GM12878 (cell line): ENCODE measurements around the gene C21orf91. TPM values are rescaled to one million over a fixed set of nuclear protein-coding genes. Genes with fewer than 3 reads are reported as not detected.

Experiments used
- ATAC-seq: fragments of 200-7000 bp; cut with Tn5 transposase; 3 replicates; pipeline ENCODE4 v1.9.1; 2020; ENCODE audit warnings: mild to moderate bottlenecking, moderate library complexity
- BruUV-seq: library from RNA; stranded (reverse); fragments of 400-500 nt; replicated peaks from 2 replicates; lab custom pipeline; 2021; lab: Mats Ljungman, UMichigan
- CTCF ChIA-PET: fragments of 300-600 bp; sonication (Branson Sonifier 250); formaldehyde crosslinking; extraction: SDS; loops from one replicate; lab custom pipeline; 2021; ENCODE audit warnings: inconsistent platforms; lab: Yijun Ruan, JAX
- POLR2A ChIA-PET: fragments of 350-600 bp; formaldehyde crosslinking; extraction: SDS; loops from one replicate; lab custom pipeline; 2021; ENCODE audit warnings: inconsistent platforms; lab: Charles Lee
- RAD21 ChIA-PET: fragments of 300-600 bp; sonication (Branson Sonifier 250); formaldehyde crosslinking; loops from one replicate; lab custom pipeline; 2023; ENCODE audit warnings: antibody characterized with exemption; ENCODE audit not compliant: unreplicated experiment; lab: Charles Lee
- SMC1A ChIA-PET: fragments of 300-600 bp; sonication (Branson Sonifier 250); formaldehyde crosslinking; loops from one replicate; lab custom pipeline; 2023; ENCODE audit not compliant: unreplicated experiment, uncharacterized antibody; lab: Charles Lee
- DNase-seq: peaks from one replicate; pipeline ENCODE4 v3.0.0-alpha.2; 2011; ENCODE audit warnings: low read depth, low spot score
- FAIRE-seq: peaks from 3 replicates; lab custom pipeline; 2011; peaks lifted over from hg19 to GRCh38; lab: Jason Lieb, UNC
- H2AFZ ChIP-seq: 2 replicates; pipeline ENCODE4 v1.6.0; 2011; ENCODE audit warnings: low read depth, low read length, control low read depth; ENCODE audit not compliant: control insufficient read depth
- H3K27ac ChIP-seq: 2 replicates; pipeline ENCODE4 v1.5.1; 2011; ENCODE audit warnings: control low read depth; ENCODE audit not compliant: control insufficient read depth, insufficient read depth
- H3K27me3 ChIP-seq, 2 experiments: replicated peaks in 1 of 2; 2 replicates each; pipeline versions ENCODE4 v1.6.0 to v1.6.1; 2011; ENCODE audit warnings: low read length in 1 of 2; ENCODE audit not compliant: control insufficient read depth in 2 of 2, insufficient read depth in 2 of 2
- H3K36me3 ChIP-seq, 2 experiments: 2 replicates each; pipeline ENCODE4 v1.5.1; 2011; ENCODE audit warnings: low read length in 1 of 2; ENCODE audit not compliant: control insufficient read depth in 2 of 2, insufficient read depth in 2 of 2
- H3K4me1 ChIP-seq: 2 replicates; pipeline ENCODE4 v1.6.1; 2011; ENCODE audit warnings: mild to moderate bottlenecking, low read length, moderate library complexity, mixed read lengths; ENCODE audit not compliant: control insufficient read depth, insufficient read depth
- H3K4me2 ChIP-seq: 2 replicates; pipeline ENCODE4 v1.6.0; 2011; ENCODE audit warnings: control low read depth; ENCODE audit not compliant: control insufficient read depth, insufficient read depth
- H3K4me3 ChIP-seq: fragments of 200-600 bp; sonication (generic); 2 replicates; pipeline ENCODE4 v1.5.1; 2016
- H3K79me2 ChIP-seq: 2 replicates; pipeline ENCODE4 v1.6.0; 2011; ENCODE audit warnings: low read length; ENCODE audit not compliant: control insufficient read depth, insufficient read depth
- H3K9ac ChIP-seq: 2 replicates; pipeline ENCODE4 v1.8.0; 2011; ENCODE audit warnings: low read length, control low read depth, mixed read lengths; ENCODE audit not compliant: control insufficient read depth, insufficient read depth
- H3K9me3 ChIP-seq: replicated peaks from 3 replicates; pipeline ENCODE4 v1.5.1; 2011; ENCODE audit warnings: mild to moderate bottlenecking, low read length; ENCODE audit not compliant: control insufficient read depth, insufficient read depth
- H4K20me1 ChIP-seq: 2 replicates; pipeline ENCODE4 v1.6.0; 2011; ENCODE audit not compliant: control insufficient read depth, insufficient read depth
- ASH2L ChIP-seq: fragments of 300-600, 200-600 bp; sonication (generic); IDR thresholded peaks from 2 replicates; pipeline ENCODE4 v1.6.1; 2017; ENCODE audit warnings: low read depth, mild to moderate bottlenecking, borderline replicate concordance
- BCL11A ChIP-seq: IDR thresholded peaks from 2 replicates; pipeline ENCODE4 v1.6.1; 2011; ENCODE audit warnings: low read depth, low read length
- HDAC6 ChIP-seq: fragments of 200-600 bp; sonication (generic); IDR thresholded peaks from one replicate; pipeline ENCODE4 v1.8.0; 2017; ENCODE audit warnings: antibody characterized with exemption; ENCODE audit not compliant: unreplicated experiment
- IKZF1 ChIP-seq: fragments of 450-650 bp; conservative IDR thresholded peaks from 2 replicates; pipeline ENCODE4 v1.6.1; 2017; ENCODE audit warnings: antibody characterized with exemption, mild to moderate bottlenecking
- NFXL1 ChIP-seq: fragments of 450-650 bp; IDR thresholded peaks from 2 replicates; pipeline ENCODE4 v1.6.1; 2017; ENCODE audit warnings: antibody characterized with exemption, mild to moderate bottlenecking, borderline replicate concordance
- RB1 ChIP-seq: fragments of 450-650 bp; formaldehyde crosslinking; IDR thresholded peaks from 2 replicates; pipeline ENCODE4 v1.6.1; 2017; ENCODE audit warnings: mild to moderate bottlenecking, borderline replicate concordance
- RELA ChIP-seq: fragments of 450-650 bp; IDR thresholded peaks from 2 replicates; pipeline ENCODE4 v1.8.0; 2014; ENCODE audit warnings: borderline replicate concordance; ENCODE audit not compliant: partially characterized antibody
- RFX5 ChIP-seq: IDR thresholded peaks from 2 replicates; pipeline ENCODE4 v1.6.1; 2011; ENCODE audit warnings: low read depth, low read length, improper control_type of control experiment
- RUNX3 ChIP-seq: IDR thresholded peaks from 2 replicates; pipeline ENCODE4 v1.6.1; 2012; ENCODE audit warnings: low read length, inconsistent platforms
- SMARCA5 ChIP-seq: fragments of 450-650 bp; IDR thresholded peaks from 2 replicates; pipeline ENCODE4 v1.6.1; 2017; ENCODE audit warnings: mild to moderate bottlenecking
- SPI1 ChIP-seq: IDR thresholded peaks from 2 replicates; pipeline ENCODE4 v1.6.1; 2011; ENCODE audit warnings: low read depth, mild to moderate bottlenecking, low read length, moderate library complexity, borderline replicate concordance; ENCODE audit not compliant: insufficient read depth
- SUZ12 ChIP-seq: fragments of 200-600 bp; sonication (generic); IDR thresholded peaks from one replicate; pipeline ENCODE4 v1.6.1; 2018; ENCODE audit warnings: antibody characterized with exemption, mild to moderate bottlenecking; ENCODE audit not compliant: unreplicated experiment
- TARDBP ChIP-seq: IDR thresholded peaks from 2 replicates; pipeline ENCODE4 v1.6.1; 2016; ENCODE audit warnings: borderline replicate concordance
- TCF12 ChIP-seq: IDR thresholded peaks from 2 replicates; pipeline ENCODE4 v1.6.1; 2011; ENCODE audit warnings: low read depth, mild to moderate bottlenecking, low read length
- ZNF24 ChIP-seq: fragments of 450-650 bp; IDR thresholded peaks from 2 replicates; pipeline ENCODE4 v1.6.1; 2017; ENCODE audit warnings: antibody characterized with exemption, mild to moderate bottlenecking
- WGBS: methylation state at CpG from one replicate; pipeline ENCODE4 v1.1.6; 2016; ENCODE audit warnings: low lambda C conversion rate; ENCODE audit not compliant: insufficient replicate concordance, insufficient coverage; ENCODE audit errors: missing lambda C conversion rate; 5-methylcytosine and 5-hydroxymethylcytosine counted together
- in situ Hi-C: fragments of 300-500 bp; cut with MboI; formaldehyde crosslinking; loops from 9 replicates; pipeline ENCODE4 v1.14.3; 2018; ENCODE audit warnings: mixed read lengths
- intact Hi-C: fragments of 100-400 bp; cut with micrococcal nuclease; formaldehyde crosslinking; loops from one replicate; pipeline ENCODE4 v1.14.2; 2022; ENCODE audit not compliant: unreplicated experiment
- polyA plus RNA-seq, 11 experiments: library from polyadenylated mRNA; depleted of rRNA in 4 of 11; unstranded in 6 of 11; stranded (reverse) in 5 of 11; fragments of >200 nt; fragmentation: Nextera tagmentation in 4 of 11; fragmentation: Illumina TruSeq in 1 of 11; extraction: Ambion mirVana in 4 of 11; extraction: Trizol in 1 of 11; gene quantifications; 1 replicate in 1 of 11; 2 replicates in 10 of 11; pipeline versions ENCODE4 v1.2.1 to v1.2.3, GENCODE V29; 2011 to 2016; ENCODE audit warnings: inconsistent platforms in 2 of 11, missing spikeins in 2 of 11, low read depth in 1 of 11
- total RNA-seq, 4 experiments: library from RNA; depleted of rRNA in 3 of 4; stranded (reverse); fragments of >200 nt in 3 of 4; fragmentation: Illumina TruSeq in 1 of 4; extraction: Trizol in 1 of 4; gene quantifications; 2 replicates each; pipeline versions ENCODE4 v1.2.1 to v1.2.3, GENCODE V29; 2013 to 2021
- TF ChIP-seq, protein P1 (sequence below): IDR thresholded peaks from 2 replicates; pipeline ENCODE4 v1.6.1; 2011; ENCODE audit warnings: borderline replicate concordance, low read depth, mild to moderate bottlenecking, moderate library complexity, mixed read lengths, low read length; ENCODE audit not compliant: insufficient read depth; ENCODE audit errors: extremely low read length
- TF ChIP-seq, protein P2 (sequence below): fragments of 450-650 bp; IDR thresholded peaks from 2 replicates; pipeline ENCODE4 v1.6.1; 2014; ENCODE audit warnings: mild to moderate bottlenecking

C21orf91 gene
- total and polyA plus RNA-seq, 10 of the 15 experiments (the other 5 are each of a cell fraction or from before 2014, with no cell fraction given): 9.3 to 40.3 (median 29.8) TPM

DNA sequence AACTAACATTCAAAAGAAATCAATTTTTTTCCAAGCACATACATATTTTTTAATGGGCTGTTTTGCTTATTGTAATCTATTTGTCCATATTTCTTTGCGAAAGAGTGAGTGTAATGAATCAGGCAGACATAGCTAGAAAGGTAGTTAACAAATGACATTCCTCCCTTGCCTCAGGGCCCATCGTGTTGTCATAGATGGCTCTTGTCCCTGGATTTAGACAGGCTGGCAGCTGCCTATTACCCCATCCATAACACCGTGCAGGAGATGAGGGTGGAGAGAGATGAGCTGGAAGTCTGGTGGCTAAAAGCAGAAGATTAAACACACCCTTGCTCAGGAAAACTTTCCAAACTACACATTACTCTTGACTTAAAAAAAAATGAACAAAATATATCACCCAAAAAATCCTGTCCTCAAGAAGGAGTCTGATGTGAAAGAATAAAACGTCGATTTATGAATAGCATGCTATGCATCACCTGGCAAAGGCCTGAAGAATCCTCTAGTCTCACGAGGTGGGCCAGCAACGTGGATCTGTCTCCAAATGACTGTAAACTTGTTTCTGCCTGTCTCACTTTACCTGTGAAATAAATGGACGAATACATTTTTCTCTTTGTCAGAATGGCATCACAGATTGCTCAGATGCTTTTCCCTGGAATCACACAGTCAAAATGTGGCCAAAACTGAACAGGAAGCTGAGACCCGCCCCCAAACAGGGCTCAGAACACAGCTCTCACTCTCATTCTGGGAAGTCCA, 55.7 kb downstream of the C21orf91 start (continued):
- TF ChIP-seq, protein P1, sequence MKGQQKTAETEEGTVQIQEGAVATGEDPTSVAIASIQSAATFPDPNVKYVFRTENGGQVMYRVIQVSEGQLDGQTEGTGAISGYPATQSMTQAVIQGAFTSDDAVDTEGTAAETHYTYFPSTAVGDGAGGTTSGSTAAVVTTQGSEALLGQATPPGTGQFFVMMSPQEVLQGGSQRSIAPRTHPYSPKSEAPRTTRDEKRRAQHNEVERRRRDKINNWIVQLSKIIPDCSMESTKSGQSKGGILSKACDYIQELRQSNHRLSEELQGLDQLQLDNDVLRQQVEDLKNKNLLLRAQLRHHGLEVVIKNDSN: no peak
- TF ChIP-seq SMARCA5 (no peak), RFX5 (no peak)

DNA sequence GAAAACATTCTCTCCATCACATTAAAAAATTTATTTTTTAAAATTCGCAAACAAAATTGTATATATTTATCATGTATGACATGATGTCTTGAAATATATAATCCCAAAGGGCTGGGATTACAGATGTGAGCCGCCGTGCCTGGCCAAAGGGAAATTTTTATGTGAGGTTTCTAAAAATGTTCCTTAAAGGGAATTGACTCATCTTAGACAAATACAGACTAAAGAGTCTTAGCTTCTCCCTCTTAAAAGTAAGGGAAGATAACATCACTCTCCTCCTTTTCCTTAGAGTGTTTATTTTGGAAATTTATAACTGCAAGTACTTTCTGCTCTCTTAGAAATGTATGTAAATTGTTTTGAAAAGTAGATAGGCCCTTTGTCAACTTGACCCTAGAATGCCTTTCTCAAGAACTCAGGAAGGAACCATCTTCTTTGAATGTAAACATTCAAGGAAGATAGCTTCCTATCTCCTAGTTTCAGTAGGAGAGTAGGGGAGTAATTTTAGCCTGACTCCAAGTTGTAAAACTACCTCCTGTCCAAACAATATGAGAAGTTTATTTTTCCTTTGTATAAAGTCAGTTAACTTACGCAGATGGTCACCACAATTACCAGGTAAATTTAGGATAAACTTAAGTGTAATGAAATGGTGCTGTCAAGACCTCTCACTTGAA, 59.5 kb downstream of the C21orf91 start:
- Histone ChIP-seq H3K4me2 (no peak overlapping the region), H3K4me1 (no peaks in the 10 kb centered on the region), H4K20me1 (no peaks in the 10 kb centered on the region), H3K27ac (no peak overlapping the region), H3K27me3 (no peaks in the 10 kb centered on the region), H3K9me3 (no peaks in the 10 kb centered on the region), H2AFZ (no peak overlapping the region), H3K4me3 (no peak overlapping the region), H3K9ac (no peak overlapping the region), H3K36me3 (no peaks in the 10 kb centered on the region), H3K79me2 (no peaks in the 10 kb centered on the region)
- DNase-seq (no peak), ATAC-seq (no peak), FAIRE-seq (no peak)
- in situ Hi-C loops: no loop called here
- ChIA-PET CTCF (interaction anchor here (1.4 kb wide), 1 partner anchor 81 kb away, joined by 4 read pairs; no protein-coding TSS in a partner anchor), RAD21 (interaction anchor here (1.4 kb wide), 1 partner anchor 16 kb away, joined by 5 read pairs; no protein-coding TSS in a partner anchor), POLR2A (no interaction called here), SMC1A (no interaction called here)
- TF ChIP-seq SUZ12: no peak
- TF ChIP-seq RB1: no peak
- TF ChIP-seq SPI1: no peak
- TF ChIP-seq BCL11A: no peak
- no peak for TF ChIP-seq NFXL1
- TF ChIP-seq RELA: no peak
- no peak for TF ChIP-seq ZNF24
- no peak for TF ChIP-seq HDAC6
- TF ChIP-seq IKZF1: no peak
- no peak for TF ChIP-seq TCF12
- TF ChIP-seq TARDBP: no peak
- TF ChIP-seq RUNX3: no peak
- TF ChIP-seq ASH2L: no peak
- TF ChIP-seq, protein P2, sequence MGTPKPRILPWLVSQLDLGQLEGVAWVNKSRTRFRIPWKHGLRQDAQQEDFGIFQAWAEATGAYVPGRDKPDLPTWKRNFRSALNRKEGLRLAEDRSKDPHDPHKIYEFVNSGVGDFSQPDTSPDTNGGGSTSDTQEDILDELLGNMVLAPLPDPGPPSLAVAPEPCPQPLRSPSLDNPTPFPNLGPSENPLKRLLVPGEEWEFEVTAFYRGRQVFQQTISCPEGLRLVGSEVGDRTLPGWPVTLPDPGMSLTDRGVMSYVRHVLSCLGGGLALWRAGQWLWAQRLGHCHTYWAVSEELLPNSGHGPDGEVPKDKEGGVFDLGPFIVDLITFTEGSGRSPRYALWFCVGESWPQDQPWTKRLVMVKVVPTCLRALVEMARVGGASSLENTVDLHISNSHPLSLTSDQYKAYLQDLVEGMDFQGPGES: no peak
- no TSS peak for BruUV-seq
- 74% methylated on average over 4 of the region's 4 CpGs for WGBS
- intact Hi-C loops: no loop called here
